Spleen (tissue), 7 donors: Measurements from ENCODE around the gene GABBR2.

Experiments used
- POLR2A ChIP-seq, 3 donors: fragments of 450-650 bp; IDR thresholded peaks; one replicate each; pipeline ENCODE4 v1.5.1; 2017; ENCODE audit warnings: antibody characterized with exemption in 3 of 3, mild to moderate bottlenecking in 1 of 3
- POLR2AphosphoS5 ChIP-seq, 3 donors: sonication (generic); formaldehyde crosslinking; IDR thresholded peaks; one replicate each; pipeline ENCODE4 v1.5.1; 2017; ENCODE audit warnings: antibody characterized with exemption in 3 of 3
- TF ChIP-seq, protein P1 (sequence below), 11 experiments: fragments of 200-600 bp in 7 of 11; fragments of 450-650 bp in 4 of 11; sonication (generic) in 4 of 11; IDR thresholded peaks in 8 of 11; conservative IDR thresholded peaks in 3 of 11; 1 replicate in 7 of 11; 2 replicates in 4 of 11; pipeline versions ENCODE4 v1.4.0 to v1.8.0; 2016 to 2021; ENCODE audit warnings: antibody characterized with exemption in 11 of 11, inconsistent platforms in 4 of 11, mild to moderate bottlenecking in 1 of 11
- donor health status: DM: no; HTN: no; CAD: no; lungs with moderate emphysema.
- donor health status: DM: no; HTN: no; CAD: no.
- donor health status: DM: no; HTN: no; CAD: no.

DNA sequence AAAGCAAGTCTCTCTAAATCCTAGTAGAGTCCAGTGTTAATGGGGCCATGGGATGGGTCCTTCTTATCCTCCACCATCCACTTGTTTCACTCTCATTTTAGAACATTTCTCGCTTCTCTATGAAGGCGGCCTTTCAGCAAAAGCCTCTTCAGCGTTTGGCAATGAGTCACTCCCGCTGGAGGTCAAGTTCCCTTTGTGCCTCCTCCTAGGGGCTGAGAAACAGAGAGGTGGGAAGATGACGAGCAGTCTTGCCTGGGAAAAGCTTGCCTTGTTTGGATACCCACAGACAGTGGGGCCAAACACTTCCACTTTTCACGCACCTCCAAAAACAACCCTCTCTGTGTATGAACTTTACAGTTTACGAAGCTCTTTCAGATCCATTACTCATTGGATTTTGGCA lies 168.8 kb downstream of the GABBR2 start:
- TF ChIP-seq, protein P1, sequence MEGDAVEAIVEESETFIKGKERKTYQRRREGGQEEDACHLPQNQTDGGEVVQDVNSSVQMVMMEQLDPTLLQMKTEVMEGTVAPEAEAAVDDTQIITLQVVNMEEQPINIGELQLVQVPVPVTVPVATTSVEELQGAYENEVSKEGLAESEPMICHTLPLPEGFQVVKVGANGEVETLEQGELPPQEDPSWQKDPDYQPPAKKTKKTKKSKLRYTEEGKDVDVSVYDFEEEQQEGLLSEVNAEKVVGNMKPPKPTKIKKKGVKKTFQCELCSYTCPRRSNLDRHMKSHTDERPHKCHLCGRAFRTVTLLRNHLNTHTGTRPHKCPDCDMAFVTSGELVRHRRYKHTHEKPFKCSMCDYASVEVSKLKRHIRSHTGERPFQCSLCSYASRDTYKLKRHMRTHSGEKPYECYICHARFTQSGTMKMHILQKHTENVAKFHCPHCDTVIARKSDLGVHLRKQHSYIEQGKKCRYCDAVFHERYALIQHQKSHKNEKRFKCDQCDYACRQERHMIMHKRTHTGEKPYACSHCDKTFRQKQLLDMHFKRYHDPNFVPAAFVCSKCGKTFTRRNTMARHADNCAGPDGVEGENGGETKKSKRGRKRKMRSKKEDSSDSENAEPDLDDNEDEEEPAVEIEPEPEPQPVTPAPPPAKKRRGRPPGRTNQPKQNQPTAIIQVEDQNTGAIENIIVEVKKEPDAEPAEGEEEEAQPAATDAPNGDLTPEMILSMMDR (IDR thresholded peaks at IDR 0.05 in 8 of 11, conservative IDR thresholded peaks at IDR 0.05 in 3 of 11): no peak
- TF ChIP-seq POLR2A (IDR thresholded peaks at IDR 0.05) (no peak), POLR2AphosphoS5 (IDR thresholded peaks at IDR 0.05) (no peak)
